Caco-2 (cell line): ENCODE data around the gene ALPL. TPM values are rescaled to one million over a fixed set of nuclear protein-coding genes. Genes with fewer than 3 reads are reported as not detected.

ENCODE experiments used
- BruUV-seq: library from RNA; stranded (reverse); fragments of 400-500 nt; replicated peaks from 2 replicates; lab custom pipeline; 2021; lab: Mats Ljungman, UMichigan
- CTCF ChIA-PET: fragments of 300-600 bp; sonication (Branson Sonifier 250); formaldehyde crosslinking; loops from one replicate; lab custom pipeline; 2022; ENCODE audit warnings: antibody characterized with exemption; lab: Charles Lee
- POLR2A ChIA-PET: fragments of 300-600 bp; sonication (Branson Sonifier 250); formaldehyde crosslinking; loops from one replicate; lab custom pipeline; 2022; ENCODE audit warnings: antibody characterized with exemption; lab: Charles Lee
- DNase-seq, 2 experiments: peaks; one replicate each; pipeline versions ENCODE4 v3.0.0 to v3.0.0-alpha.2; 2020 to 2022
- H3K27me3 ChIP-seq: replicated peaks from 2 replicates; pipeline ENCODE4 v1.6.0; 2011; ENCODE audit warnings: low read length; ENCODE audit not compliant: control insufficient read depth, insufficient read depth
- H3K36me3 ChIP-seq: 2 replicates; pipeline ENCODE4 v1.5.1; 2011; ENCODE audit warnings: low read length; ENCODE audit not compliant: control insufficient read depth, insufficient read depth
- H3K4me1 ChIP-seq: fragments of 250-450 bp; sonication (Bioruptor Pico); 2 replicates; pipeline ENCODE4 v1.5.1; 2020; ENCODE audit warnings: mild to moderate bottlenecking
- H3K4me3 ChIP-seq: 2 replicates; pipeline ENCODE4 v1.5.1; 2011; ENCODE audit warnings: low read depth, mild to moderate bottlenecking, control low read depth, low read length
- H3K9me3 ChIP-seq: fragments of 250-450 bp; sonication (Bioruptor Pico); 2 replicates; pipeline ENCODE4 v1.5.1; 2020; ENCODE audit warnings: mild to moderate bottlenecking, moderate library complexity
- H3K27ac Mint-ChIP-seq: one replicate; pipeline ENCODE4 v1.8.0; 2022; ENCODE audit warnings: mixed read lengths; ENCODE audit not compliant: unreplicated experiment
- H3K27me3 Mint-ChIP-seq: one replicate; pipeline ENCODE4 v1.8.0; 2022; ENCODE audit warnings: mixed read lengths; ENCODE audit not compliant: insufficient read depth, unreplicated experiment
- H3K36me3 Mint-ChIP-seq: one replicate; pipeline ENCODE4 v1.8.0; 2022; ENCODE audit warnings: mild to moderate bottlenecking, mixed read lengths; ENCODE audit not compliant: insufficient read depth, unreplicated experiment
- H3K4me1 Mint-ChIP-seq: one replicate; pipeline ENCODE4 v1.8.0; 2022; ENCODE audit warnings: low read depth, mixed read lengths; ENCODE audit not compliant: unreplicated experiment
- H3K4me3 Mint-ChIP-seq: one replicate; pipeline ENCODE4 v1.8.0; 2022; ENCODE audit warnings: mild to moderate bottlenecking, moderate library complexity, mixed read lengths; ENCODE audit not compliant: unreplicated experiment
- H3K9me3 Mint-ChIP-seq: one replicate; pipeline ENCODE4 v1.8.0; 2022; ENCODE audit warnings: mixed read lengths; ENCODE audit not compliant: unreplicated experiment
- intact Hi-C: fragments of 100-400 bp; cut with micrococcal nuclease; formaldehyde crosslinking; loops from one replicate; pipeline ENCODE4 v1.10.0; 2022; ENCODE audit not compliant: unreplicated experiment
- total RNA-seq: library from RNA; stranded (reverse); gene quantifications from 2 replicates; pipeline ENCODE4 v1.2.3, GENCODE V29; 2022
- TF ChIP-seq, protein P1 (sequence below), 2 experiments: fragments of 200-600 bp in 1 of 2; IDR thresholded peaks; 1 replicate in 1 of 2; 2 replicates in 1 of 2; pipeline versions ENCODE4 v1.5.1 to v1.8.0; 2011 to 2022; ENCODE audit warnings: antibody characterized with exemption in 1 of 2, control low read depth in 1 of 2, inconsistent platforms in 1 of 2, low read depth in 1 of 2, low read length in 1 of 2, mild to moderate bottlenecking in 1 of 2, moderate library complexity in 1 of 2; ENCODE audit not compliant: insufficient read depth in 1 of 2, severe bottlenecking in 1 of 2, unreplicated experiment in 1 of 2

The ALPL gene
- total RNA-seq, 1 experiment from 2014 or later = 0.79 TPM

DNA sequence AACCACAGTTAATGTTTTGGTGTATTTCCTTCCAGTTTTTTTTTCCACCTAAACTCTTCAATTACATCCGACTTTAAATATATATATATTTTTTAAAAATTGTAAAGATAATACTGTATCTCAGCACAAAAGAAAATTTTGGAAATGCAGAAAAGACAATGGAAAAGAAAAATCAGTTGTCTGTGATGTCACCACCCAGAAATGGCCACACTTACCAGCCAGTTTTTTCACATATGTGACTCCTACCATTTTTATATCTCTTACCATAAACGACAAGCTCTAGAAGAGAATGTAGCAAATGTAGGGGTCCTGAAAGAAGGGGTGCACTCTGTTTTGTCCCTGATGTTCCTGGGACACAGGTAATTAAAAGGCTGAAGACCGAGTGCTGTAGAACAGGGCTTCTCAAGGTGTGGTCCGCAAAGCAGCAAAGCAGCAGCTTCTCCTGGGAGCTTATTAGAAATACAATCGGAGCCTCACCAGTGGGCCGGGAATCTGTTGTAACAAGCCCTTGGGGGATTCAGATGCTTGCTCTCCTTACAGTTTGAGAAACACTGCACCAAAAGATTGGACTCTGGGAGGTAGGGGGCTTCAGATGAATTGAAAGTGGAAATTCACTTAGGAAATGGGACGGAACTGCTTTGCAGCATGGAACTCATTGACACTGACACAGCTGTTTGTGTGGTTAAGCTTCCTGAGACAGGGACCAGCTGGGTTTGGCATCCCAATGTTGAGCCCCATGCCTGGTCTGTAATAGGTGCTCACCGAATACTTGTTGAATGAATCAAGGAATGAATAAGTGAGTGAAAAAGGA lies 44.1 kb downstream of the ALPL start:
- CTCF ChIA-PET = no interaction called here
- TF ChIP-seq, protein P1, sequence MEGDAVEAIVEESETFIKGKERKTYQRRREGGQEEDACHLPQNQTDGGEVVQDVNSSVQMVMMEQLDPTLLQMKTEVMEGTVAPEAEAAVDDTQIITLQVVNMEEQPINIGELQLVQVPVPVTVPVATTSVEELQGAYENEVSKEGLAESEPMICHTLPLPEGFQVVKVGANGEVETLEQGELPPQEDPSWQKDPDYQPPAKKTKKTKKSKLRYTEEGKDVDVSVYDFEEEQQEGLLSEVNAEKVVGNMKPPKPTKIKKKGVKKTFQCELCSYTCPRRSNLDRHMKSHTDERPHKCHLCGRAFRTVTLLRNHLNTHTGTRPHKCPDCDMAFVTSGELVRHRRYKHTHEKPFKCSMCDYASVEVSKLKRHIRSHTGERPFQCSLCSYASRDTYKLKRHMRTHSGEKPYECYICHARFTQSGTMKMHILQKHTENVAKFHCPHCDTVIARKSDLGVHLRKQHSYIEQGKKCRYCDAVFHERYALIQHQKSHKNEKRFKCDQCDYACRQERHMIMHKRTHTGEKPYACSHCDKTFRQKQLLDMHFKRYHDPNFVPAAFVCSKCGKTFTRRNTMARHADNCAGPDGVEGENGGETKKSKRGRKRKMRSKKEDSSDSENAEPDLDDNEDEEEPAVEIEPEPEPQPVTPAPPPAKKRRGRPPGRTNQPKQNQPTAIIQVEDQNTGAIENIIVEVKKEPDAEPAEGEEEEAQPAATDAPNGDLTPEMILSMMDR (IDR thresholded peaks at IDR 0.05; ENCODE audit: insufficient read depth in 1 of 2, low read depth in 1 of 2, low read length in 1 of 2, severe bottlenecking in 1 of 2, unreplicated experiment in 1 of 2) = no peak
- POLR2A ChIA-PET = no interaction called here

DNA sequence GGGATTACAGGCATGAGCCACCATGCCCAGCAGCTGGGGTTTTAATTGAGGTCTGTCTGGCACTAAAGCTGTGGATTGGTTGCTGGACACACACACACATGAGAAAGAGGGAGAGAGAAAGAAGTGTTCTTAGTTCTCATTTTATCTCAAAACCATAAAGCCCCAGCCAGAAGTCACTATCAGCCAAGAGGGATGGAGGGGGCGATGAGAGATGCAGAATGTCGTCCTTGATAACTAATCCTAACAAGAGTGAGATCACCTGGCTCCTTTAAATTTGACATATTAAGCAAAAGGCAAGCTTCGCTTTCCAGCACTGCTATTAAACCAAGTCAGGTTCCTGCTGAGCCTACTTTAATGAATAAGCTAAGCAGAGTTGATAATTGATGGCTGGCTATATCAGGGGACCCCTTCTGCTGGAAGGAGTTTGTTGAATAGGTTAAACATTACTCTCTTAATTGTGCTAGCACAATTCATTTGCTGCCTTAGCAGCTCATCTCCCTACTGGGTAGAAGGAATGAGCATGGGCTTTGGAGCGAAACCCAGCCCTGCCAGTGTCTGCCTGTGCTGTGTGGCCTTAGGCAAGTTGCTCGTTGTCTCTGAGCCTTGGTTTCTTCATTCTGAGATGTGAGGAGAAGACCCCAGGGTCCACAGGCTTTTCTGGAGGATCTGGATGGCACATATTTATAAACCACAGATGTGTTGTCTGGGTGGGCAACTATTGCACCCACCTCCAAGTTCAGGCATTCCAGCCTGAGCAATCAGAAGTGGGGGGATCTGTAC lies 50.8 kb downstream of the ALPL start:
- Histone ChIP-seq H3K36me3 (no peaks in the 10 kb centered on the region), H3K4me3 (no peak overlapping the region), H3K27me3 (no peaks in the 10 kb centered on the region), H3K4me1 (no peaks in the 10 kb centered on the region), H3K9me3 (no peaks in the 10 kb centered on the region)
- intact Hi-C loops = no loop called here
- Mint-ChIP-seq H3K36me3 (no peaks in the 10 kb centered on the region), H3K4me3 (no peak overlapping the region), H3K4me1 (no peaks in the 10 kb centered on the region), H3K27me3 (peaks cover 5% of the 10 kb centered on the region), H3K27ac (no peak overlapping the region), H3K9me3 (no peaks in the 10 kb centered on the region)
- BruUV-seq = no TSS peak
- no peak for DNase-seq
- TF ChIP-seq, protein P1 (IDR thresholded peaks at IDR 0.05; ENCODE audit: insufficient read depth in 1 of 2, low read depth in 1 of 2, low read length in 1 of 2, severe bottlenecking in 1 of 2, unreplicated experiment in 1 of 2) = no peak
- ChIA-PET POLR2A (no interaction called here), CTCF (no interaction called here)

More for the DNA sequence above, 44.1 kb downstream of the ALPL start:
- no peaks in the 10 kb centered on the region for H3K36me3 ChIP-seq
- no peaks in the 10 kb centered on the region for H3K9me3 Mint-ChIP-seq
- H3K27me3 ChIP-seq = no peaks in the 10 kb centered on the region
- intact Hi-C loops = no loop called here
- no peaks in the 10 kb centered on the region for H3K9me3 ChIP-seq
- BruUV-seq = no TSS peak
- no peaks in the 10 kb centered on the region for H3K36me3 Mint-ChIP-seq
- H3K27me3 Mint-ChIP-seq = peaks cover 17% of the 10 kb centered on the region
- no peak overlapping the region for H3K4me3 ChIP-seq
- H3K4me1 Mint-ChIP-seq = peaks cover 8% of the 10 kb centered on the region
- no peak for DNase-seq
- H3K27ac Mint-ChIP-seq = no peak overlapping the region
- H3K4me3 Mint-ChIP-seq = no peak overlapping the region
- H3K4me1 ChIP-seq = no peaks in the 10 kb centered on the region

DNA sequence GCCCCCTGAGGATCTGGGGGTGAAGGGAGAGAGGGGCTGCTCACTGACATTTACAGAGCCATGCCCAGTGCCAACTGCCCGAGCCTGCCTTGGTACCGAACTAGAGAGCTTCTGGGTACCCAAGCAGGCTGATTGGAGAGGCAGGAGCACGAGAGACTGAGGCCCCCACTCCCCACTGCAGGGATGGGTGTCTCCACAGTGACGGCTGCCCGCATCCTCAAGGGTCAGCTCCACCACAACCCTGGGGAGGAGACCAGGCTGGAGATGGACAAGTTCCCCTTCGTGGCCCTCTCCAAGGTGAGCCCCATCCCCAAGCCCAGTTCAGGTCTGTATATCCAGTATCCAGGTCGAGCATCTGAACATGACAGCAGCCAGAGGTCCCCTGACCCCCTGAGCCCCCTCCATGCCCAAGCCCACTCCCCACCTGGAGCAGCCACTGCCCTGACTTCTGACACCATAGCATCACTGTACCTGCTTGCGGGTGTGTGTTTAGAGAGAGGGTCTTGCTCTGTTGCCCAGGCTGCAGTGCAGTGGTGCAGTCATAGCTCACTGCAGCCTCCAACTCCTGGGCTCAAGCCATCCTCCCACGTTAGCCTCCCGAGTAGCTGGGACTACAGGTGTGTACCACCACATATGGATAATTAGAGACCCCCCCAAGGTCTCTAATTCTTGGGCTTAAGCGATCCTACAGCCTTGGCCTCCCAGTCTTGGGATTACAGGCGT lies 51.9 kb downstream of the ALPL start:
- H3K9me3 Mint-ChIP-seq = no peaks in the 10 kb centered on the region
- Histone ChIP-seq H3K36me3 (no peaks in the 10 kb centered on the region), H3K27me3 (no peaks in the 10 kb centered on the region), H3K4me3 (no peak overlapping the region), H3K9me3 (no peaks in the 10 kb centered on the region), H3K4me1 (no peaks in the 10 kb centered on the region)
- no peak for DNase-seq
- no TSS peak for BruUV-seq
- TF ChIP-seq, protein P1 (IDR thresholded peaks at IDR 0.05; ENCODE audit: insufficient read depth in 1 of 2, low read depth in 1 of 2, low read length in 1 of 2, severe bottlenecking in 1 of 2, unreplicated experiment in 1 of 2) = no peak
- POLR2A ChIA-PET = no interaction called here
- H3K4me3 Mint-ChIP-seq = no peak overlapping the region
- no peak overlapping the region for H3K27ac Mint-ChIP-seq
- H3K4me1 Mint-ChIP-seq = no peaks in the 10 kb centered on the region
- H3K27me3 Mint-ChIP-seq = peaks cover 5% of the 10 kb centered on the region
- CTCF ChIA-PET = no interaction called here
- no peaks in the 10 kb centered on the region for H3K36me3 Mint-ChIP-seq
- intact Hi-C loops = no loop called here
